ENCODE data around the gene TBC1D17. TPM values are rescaled to one million over a fixed set of nuclear protein-coding genes. Genes with fewer than 3 reads are reported as not detected.

Gene TBC1D17
- total and polyA plus RNA-seq, 8 donors, result 10.5 to 77.1 (median 35.3) TPM

DNA sequence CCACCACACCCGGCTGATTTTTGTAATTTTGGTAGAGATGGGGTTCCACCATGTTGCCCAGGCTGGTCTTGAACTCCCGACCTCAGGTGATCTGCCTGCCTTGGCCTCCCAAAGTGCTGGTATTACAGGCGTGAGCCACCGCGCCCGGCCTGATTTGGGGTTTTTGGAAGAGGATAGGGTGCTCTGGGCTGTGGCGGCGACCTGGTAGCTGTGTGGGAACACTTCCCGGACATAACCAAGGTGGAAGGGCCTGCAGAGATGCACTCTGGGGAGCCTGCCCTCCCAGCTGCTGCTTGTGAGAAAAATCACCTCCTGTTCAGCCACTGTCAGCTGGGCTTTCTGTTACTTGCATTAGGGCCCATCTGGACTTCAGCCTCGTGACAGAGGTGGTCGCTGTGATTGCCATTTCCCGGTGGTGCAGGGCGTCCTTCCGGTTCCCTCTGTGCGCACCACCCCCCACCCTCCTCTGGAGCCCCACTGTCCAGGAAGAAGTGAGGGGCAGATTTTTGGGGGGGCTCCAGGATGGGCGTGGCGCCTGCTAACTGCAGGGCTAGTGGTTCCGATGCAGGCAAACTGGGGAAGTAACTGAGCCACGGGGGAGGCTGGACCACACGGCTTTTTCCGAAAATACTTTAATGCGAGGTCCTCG, 11.7 kb downstream of the TBC1D17 start:
- no peak for DNase-seq
- H3K27me3 ChIP-seq, result peaks cover 0 to 35% (median 16%) of the 10 kb centered on the region in 3 donors
- H3K4me3 ChIP-seq, result no peak overlapping the region
- intact Hi-C loops (cut with DNase I; ENCODE audit: low total_unique reads), result no loop called here
- H3K27ac ChIP-seq, result no peak overlapping the region
- H3K36me3 ChIP-seq, result peaks cover 14 to 50% (median 48%) of the 10 kb centered on the region in 4 donors
- TF ChIP-seq, protein P1, sequence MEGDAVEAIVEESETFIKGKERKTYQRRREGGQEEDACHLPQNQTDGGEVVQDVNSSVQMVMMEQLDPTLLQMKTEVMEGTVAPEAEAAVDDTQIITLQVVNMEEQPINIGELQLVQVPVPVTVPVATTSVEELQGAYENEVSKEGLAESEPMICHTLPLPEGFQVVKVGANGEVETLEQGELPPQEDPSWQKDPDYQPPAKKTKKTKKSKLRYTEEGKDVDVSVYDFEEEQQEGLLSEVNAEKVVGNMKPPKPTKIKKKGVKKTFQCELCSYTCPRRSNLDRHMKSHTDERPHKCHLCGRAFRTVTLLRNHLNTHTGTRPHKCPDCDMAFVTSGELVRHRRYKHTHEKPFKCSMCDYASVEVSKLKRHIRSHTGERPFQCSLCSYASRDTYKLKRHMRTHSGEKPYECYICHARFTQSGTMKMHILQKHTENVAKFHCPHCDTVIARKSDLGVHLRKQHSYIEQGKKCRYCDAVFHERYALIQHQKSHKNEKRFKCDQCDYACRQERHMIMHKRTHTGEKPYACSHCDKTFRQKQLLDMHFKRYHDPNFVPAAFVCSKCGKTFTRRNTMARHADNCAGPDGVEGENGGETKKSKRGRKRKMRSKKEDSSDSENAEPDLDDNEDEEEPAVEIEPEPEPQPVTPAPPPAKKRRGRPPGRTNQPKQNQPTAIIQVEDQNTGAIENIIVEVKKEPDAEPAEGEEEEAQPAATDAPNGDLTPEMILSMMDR (IDR thresholded peaks at IDR 0.05), result no peak
- no peak for TF ChIP-seq POLR2AphosphoS5 (IDR thresholded peaks at IDR 0.05)
- no peak for TF ChIP-seq POLR2A (IDR thresholded peaks at IDR 0.05)
- TF ChIP-seq EP300 (IDR thresholded peaks at IDR 0.05), result no peak
- 92 to 96% (median 94%) methylated on average over 23 of the region's 23 CpGs for WGBS, 5 donors
- H3K4me1 ChIP-seq, result peaks cover 6 to 27% (median 16%) of the 10 kb centered on the region in 4 donors
- H3K9me3 ChIP-seq, result no peaks in the 10 kb centered on the region

DNA sequence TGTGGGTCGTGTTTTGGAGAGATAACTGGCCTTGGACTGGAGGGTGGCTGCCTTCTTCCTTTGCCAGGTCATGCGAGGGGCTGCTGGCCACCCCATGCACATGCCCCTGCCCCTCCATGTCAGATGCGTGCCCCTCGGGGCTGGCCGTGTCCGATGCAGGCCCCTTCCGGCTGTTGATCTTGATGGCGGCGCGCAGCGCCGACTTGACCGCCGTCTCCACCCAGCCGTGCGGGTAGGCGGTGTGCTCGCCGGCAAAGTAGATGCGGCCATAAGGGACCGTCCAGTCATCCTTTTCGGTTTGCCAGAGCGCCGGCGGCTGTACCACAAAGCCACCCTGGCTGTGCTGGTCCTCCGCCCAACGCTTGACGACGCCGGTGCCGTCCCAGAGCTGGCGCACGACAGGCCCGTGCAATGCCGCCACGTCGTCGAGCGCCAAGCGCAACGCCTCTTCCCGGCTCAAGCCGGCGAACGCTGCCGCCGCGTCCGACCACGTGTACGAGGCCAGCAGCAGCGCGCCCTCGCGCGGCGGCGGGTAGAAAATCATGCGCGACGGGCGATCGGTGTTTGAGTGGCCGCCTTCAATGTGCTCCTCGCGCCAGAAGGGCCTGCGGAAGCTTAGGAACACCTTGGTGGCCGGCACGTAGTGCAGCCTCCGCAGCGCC, 12.3 kb downstream of the TBC1D17 start:
- Histone ChIP-seq H3K4me3 (peak overlapping the region; percentile 31 to 48 (median 36)), H3K27me3 (peaks cover 0 to 35% (median 16%) of the 10 kb centered on the region in 3 donors), H3K4me1 (peaks cover 6 to 27% (median 16%) of the 10 kb centered on the region in 4 donors), H3K36me3 (peaks cover 7 to 43% (median 41%) of the 10 kb centered on the region in 4 donors), H3K9me3 (no peaks in the 10 kb centered on the region), H3K27ac (no peak overlapping the region)
- DNase-seq, result peak; percentile 77 to 95
- TF ChIP-seq POLR2A (IDR thresholded peaks at IDR 0.05) (no peak), POLR2AphosphoS5 (IDR thresholded peaks at IDR 0.05) (peak in 1 of 3 donors; percentile 82)
- TF ChIP-seq, protein P1 (IDR thresholded peaks at IDR 0.05), result peak in 5 of 7 experiments; percentile 49 to 73 (median 61)
- intact Hi-C loops (cut with DNase I; ENCODE audit: low total_unique reads), result no loop called here
- WGBS, 5 donors, result 23 to 72% (median 27%) methylated on average over 8 to 71 of the region's 71 CpGs

DNA sequence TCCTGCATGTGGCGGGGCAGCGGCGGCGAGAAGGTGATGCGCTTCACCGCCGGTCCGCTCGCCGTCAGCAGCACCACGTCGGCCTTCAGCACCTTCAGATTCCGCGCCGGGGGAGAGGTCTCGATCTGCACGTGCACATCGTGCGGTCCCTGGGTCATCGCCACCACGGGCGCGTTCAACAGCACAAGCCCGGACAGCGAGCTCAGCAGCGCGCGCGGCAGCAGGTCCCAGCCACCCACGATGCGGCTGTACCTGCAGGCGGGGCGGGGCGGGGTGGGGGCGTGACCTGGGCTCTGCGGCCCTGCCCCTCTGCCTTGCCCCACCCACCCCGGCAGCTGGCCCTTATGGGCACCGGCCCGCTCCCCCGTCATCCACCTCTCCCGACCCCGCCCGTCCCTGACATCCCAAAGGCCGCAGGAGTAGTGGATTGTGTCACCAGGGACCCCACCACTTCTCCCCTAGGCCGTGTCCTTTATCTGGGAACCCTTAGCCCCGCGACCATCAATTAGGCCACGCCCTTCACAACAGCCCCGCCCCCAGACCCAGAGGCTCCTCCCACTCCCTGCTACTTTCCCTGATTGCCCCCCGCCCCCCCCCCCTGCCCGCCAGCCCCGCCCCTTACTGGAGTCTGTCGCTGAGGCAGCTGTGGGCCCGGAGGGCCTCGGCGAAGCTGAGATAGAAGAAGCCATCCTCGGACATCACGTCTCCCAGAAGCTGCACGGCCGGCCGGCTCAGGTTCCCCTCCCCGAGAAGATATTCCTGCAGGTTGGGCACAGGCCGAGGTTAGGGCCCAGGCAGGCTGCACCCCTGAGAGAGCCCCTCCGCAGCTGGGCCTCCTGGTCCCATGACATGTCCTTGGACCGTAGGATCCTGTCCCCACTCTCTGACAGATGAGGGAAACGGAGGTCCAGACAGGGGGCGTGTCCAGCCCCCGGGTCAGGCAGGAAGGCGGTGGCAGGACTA, 13.1 kb downstream of the TBC1D17 start:
- H3K4me3 ChIP-seq, result peak overlapping the region; percentile 31 to 48 (median 36)
- DNase-seq, result peak; percentile 57 to 78
- intact Hi-C loops (cut with DNase I; ENCODE audit: low total_unique reads), result no loop called here
- peaks cover 6 to 27% (median 16%) of the 10 kb centered on the region in 4 donors for H3K4me1 ChIP-seq
- peaks cover 2 to 35% (median 33%) of the 10 kb centered on the region in 4 donors for H3K36me3 ChIP-seq
- no peaks in the 10 kb centered on the region for H3K9me3 ChIP-seq
- peak overlapping the region in 1 of 5 donors; percentile 15 for H3K27ac ChIP-seq
- WGBS, 5 donors, result 9 to 24% (median 12%) methylated on average over 28 to 69 of the region's 69 CpGs
- no peak for TF ChIP-seq EP300 (IDR thresholded peaks at IDR 0.05)
- TF ChIP-seq, protein P1 (IDR thresholded peaks at IDR 0.05), result peak in 1 of 7 experiments; percentile 16
- peaks cover 0 to 35% (median 16%) of the 10 kb centered on the region in 3 donors for H3K27me3 ChIP-seq

DNA sequence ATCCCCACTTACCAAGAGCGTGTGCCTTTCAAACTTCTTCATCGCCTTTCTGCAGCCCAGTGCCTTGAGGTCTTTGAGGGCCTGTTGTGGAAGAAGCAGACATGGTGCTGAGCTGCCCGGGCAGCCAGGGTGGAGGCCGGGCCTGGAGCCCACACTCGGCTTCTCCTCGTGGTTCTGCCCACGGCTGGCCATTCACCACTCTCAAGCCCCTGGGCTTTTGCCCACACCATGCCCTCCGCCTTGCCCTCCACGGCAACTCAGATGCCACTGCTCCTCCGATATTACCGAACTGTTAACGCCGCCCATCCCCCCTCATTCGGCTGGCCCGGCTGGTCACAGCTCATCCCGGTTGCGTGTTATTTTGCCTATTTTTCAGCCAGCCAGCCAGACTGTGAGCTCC, 13.9 kb downstream of the TBC1D17 start:
- Histone ChIP-seq H3K36me3 (peaks cover 0 to 27% (median 25%) of the 10 kb centered on the region in 4 donors), H3K4me3 (no peak overlapping the region)

More for the DNA sequence above, 13.9 kb downstream of the TBC1D17 start:
- no peak for TF ChIP-seq POLR2AphosphoS5 (IDR thresholded peaks at IDR 0.05)
- no peak for TF ChIP-seq POLR2A (IDR thresholded peaks at IDR 0.05)
- no peak for TF ChIP-seq EP300 (IDR thresholded peaks at IDR 0.05)
- TF ChIP-seq, protein P1 (IDR thresholded peaks at IDR 0.05), result no peak
- peaks cover 0 to 35% (median 16%) of the 10 kb centered on the region in 3 donors for H3K27me3 ChIP-seq
- no peak for DNase-seq
- H3K4me1 ChIP-seq, result peaks cover 6 to 27% (median 16%) of the 10 kb centered on the region in 4 donors
- 82 to 88% (median 85%) methylated on average over 17 of the region's 17 CpGs for WGBS, 5 donors
- no peaks in the 10 kb centered on the region for H3K9me3 ChIP-seq
- H3K27ac ChIP-seq, result no peak overlapping the region
- intact Hi-C loops (cut with DNase I; ENCODE audit: low total_unique reads), result no loop called here

All from stomach (tissue), 9 donors.